GM12892 (cell line): ENCODE data around the gene TGFBR2.

Source experiments
- DNase-seq: peaks from one replicate; pipeline ENCODE4 v3.0.0; 2011; ENCODE audit not compliant: insufficient read length
- FAIRE-seq: peaks from 2 replicates; lab custom pipeline; 2011; peaks lifted over from hg19 to GRCh38; lab: Jason Lieb, UNC
- POLR2A ChIP-seq: IDR thresholded peaks from 2 replicates; pipeline ENCODE4 v1.6.1; 2011; ENCODE audit warnings: low read depth, low read length, control low read depth
- POLR2AphosphoS5 ChIP-seq: IDR thresholded peaks from 2 replicates; pipeline ENCODE4 v1.6.1; 2011; ENCODE audit warnings: low read depth, low read length, control low read depth
- TAF1 ChIP-seq: IDR thresholded peaks from 2 replicates; pipeline ENCODE4 v1.6.1; 2011; ENCODE audit warnings: low read depth, mild to moderate bottlenecking, control low read depth, low read length, borderline replicate concordance

TGFBR2 gene

DNA sequence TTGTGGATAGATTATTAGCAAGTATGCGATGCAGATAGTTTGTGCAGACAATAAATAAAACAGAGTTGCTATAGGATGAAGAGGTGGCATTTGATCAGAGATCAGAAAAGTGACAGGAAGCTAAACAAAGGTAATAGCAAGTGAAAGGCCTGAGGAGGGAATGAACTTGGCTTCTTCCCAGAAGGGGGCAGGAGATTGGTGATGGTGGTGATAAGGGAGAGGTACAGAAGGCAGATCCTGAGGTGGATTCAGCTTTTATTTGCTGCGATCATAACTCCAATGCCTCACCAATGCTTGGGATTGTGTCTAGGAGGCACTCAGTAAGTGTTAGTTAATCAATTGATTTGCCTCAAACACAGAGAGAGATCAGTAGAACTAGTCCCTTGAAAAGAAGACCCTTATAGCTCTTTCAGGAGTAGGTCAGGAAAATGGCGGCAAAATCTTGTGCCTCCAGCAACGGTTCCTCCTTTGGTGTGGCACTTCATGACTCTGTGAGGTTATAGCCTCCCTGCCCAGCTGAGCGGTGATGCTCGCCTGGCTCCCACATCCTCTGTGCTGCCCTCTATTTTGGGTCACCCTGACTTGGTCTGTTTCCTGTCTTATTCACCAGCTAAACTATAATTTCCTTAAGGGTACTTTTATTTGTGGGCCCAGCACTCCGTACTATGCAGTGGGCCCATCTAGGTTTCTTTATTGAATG lies 37.5 kb downstream of the TGFBR2 start:
- no peak for FAIRE-seq

GRCh38 chr3:30644615-30645014 lies 38.2 kb downstream of the TGFBR2 start:
- TF ChIP-seq TAF1 (no peak), POLR2AphosphoS5 (no peak), POLR2A (no peak)
- DNase-seq (no peak), FAIRE-seq (peak; percentile 71)

More for the DNA sequence above, 37.5 kb downstream of the TGFBR2 start:
- DNase-seq = no peak
- no peak for TF ChIP-seq POLR2A
- no peak for TF ChIP-seq POLR2AphosphoS5
- no peak for TF ChIP-seq TAF1

DNA sequence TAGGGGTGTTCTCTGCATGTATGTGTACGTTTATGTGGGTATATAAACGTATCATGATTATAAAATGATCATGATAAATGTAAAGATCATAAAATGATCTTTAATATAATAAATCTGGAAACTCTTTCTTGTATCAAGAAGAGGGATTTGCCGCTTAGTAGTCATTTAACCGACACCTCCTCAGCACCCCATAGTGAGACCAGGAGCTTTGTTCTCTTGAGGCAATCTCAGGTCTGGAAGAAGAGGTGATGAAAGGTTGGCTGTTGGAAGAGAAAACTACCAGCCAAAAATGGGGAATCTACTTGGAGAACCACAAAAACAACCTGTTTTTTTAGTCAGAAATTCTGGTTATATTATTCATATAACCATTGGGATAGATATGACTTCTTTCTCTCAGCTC lies 38.7 kb downstream of the TGFBR2 start:
- TF ChIP-seq TAF1 (no peak), POLR2A (no peak)
- FAIRE-seq = no peak

DNA sequence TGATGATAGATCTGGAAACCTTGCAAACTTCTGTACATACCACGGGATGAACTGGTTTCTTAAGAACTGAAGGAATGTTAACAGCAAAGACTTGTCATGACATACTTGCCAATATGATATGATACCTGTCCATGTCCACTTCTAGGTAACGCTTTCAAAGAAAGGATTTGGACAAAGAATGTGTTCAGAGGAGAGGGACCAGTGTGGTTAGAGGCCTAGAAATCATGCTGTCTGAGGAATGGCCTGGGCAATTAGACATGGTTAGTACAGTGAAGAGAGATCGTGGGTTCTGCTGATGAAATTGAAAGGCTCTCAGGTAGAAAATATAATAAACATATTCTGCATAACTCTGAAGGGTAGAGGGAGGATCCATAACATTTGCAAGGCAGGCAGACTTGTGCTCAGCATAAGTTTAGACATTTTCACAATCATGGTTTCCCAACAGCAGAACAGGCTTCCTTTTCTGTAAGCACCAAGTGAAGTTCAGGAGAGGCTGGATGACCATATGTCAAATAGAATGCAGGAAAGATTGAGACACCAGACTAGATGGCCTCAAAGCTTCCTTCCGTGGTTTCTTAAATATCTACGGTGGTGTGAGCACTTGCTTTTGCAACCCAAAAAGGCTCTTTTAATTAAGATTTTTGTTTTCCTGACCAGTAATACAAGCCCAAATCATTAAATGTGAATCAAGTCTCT lies 39.9 kb downstream of the TGFBR2 start:
- TF ChIP-seq TAF1 = no peak
- TF ChIP-seq POLR2A = no peak
- TF ChIP-seq POLR2AphosphoS5 = no peak
- DNase-seq = no peak
- no peak for FAIRE-seq

More for the DNA sequence above, 38.7 kb downstream of the TGFBR2 start:
- DNase-seq = no peak

DNA sequence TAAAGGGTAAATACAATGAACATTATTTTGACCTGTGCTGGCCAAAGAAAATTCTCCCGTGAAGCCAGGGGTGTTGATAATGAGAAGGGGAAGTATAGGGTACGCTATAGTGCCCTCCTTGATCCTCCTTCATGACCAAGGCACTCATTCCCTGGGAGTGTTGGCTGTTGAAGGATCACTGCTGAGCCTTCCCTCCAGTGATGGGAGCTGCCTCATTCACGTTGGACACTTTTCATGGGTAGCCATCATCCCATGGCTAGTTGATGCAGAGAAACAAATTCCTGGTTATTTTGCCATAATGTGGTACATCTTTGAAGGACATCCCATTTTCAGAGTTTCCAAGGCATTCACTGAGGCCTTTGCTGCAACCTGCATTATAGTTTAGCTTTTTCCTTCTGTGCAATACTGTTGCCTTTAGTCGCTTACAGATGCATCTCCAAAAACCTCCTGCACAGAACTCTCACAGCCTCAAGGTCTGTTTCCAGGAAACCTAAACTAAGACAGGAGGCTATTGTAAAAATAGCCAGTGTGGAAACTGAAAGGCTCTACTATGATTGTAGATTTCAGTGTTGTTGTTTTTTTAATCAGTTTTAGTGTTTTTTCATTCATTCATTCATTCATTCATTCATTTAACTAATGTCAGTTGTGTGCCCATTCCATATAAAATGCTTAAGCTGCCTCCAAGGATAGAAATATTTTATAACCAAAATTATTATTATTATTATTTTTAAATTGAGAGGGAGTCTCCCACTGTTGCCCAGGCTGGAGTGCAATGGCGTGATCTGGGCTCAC lies 40.8 kb downstream of the TGFBR2 start:
- FAIRE-seq = no peak

GRCh38 chr3:30648670-30649357 lies 42.4 kb downstream of the TGFBR2 start:
- DNase-seq (no peak), FAIRE-seq (no peak)
- no peak for TF ChIP-seq POLR2AphosphoS5
- no peak for TF ChIP-seq POLR2A
- no peak for TF ChIP-seq TAF1

More for the DNA sequence above, 40.8 kb downstream of the TGFBR2 start:
- no peak for DNase-seq
- TF ChIP-seq POLR2A (no peak), TAF1 (no peak), POLR2AphosphoS5 (no peak)

DNA sequence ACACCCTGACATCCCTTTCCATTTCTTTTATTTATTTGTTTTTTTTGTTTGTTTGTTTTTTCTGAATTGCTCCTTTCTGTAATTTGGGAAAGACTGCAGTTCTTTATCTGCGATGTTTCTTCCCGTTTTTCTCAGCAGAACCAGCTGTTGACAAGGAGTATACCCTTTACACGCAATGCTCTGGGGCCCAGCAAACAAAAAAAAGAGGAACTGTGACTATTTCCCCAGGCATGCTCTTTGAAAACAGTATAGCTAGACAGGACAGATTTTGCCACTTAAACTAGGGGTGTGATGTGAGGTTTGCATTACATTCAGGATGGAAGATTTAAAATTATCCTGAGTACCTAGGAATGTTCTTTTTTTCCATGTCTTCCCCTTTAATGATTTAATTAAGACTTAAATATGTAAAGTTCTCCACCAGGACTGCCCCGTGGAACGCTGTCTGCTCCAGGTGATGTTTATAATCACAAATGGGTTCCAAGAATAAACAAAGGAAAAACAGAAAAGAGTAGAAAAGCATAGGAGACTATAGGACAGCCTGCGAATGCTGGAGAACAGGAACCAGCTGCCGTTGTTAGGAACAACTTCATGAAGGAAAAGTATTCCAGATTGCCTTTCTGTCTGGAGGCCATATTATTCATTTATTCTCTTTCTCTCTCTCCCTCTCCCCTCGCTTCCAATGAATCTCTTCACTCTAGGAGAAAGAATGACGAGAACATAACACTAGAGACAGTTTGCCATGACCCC lies 43.3 kb downstream of the TGFBR2 start:
- no peak for TF ChIP-seq POLR2AphosphoS5
- TF ChIP-seq POLR2A = no peak
- TF ChIP-seq TAF1 = no peak
- DNase-seq = no peak
- peak; percentile 38 for FAIRE-seq

GRCh38 chr3:30650348-30650995 lies 44.1 kb downstream of the TGFBR2 start:
- FAIRE-seq = no peak

DNA sequence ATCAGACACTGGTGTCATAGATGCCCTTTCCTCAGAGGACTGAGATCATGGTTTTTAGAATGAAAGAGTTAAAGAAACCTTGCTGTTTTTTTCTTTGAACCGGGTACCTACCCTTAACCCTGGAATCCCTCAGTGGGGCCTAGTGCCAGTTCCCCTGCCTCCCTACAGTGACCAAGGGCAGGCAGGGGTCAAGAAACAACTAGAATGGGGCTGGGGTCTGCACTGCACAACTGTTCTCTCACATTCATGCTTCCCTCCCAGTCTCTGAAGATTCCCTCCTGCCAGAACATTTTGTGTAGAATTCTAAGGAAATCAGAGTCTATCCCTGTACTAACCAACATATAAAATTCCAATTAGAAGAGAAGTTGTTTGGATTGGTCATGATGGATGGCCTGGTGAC lies 47.9 kb downstream of the TGFBR2 start:
- no peak for FAIRE-seq

More at GRCh38 chr3:30650348-30650995, 44.1 kb downstream of the TGFBR2 start:
- no peak for TF ChIP-seq TAF1
- TF ChIP-seq POLR2AphosphoS5 = no peak
- no peak for TF ChIP-seq POLR2A
- DNase-seq = no peak

More for the DNA sequence above, 47.9 kb downstream of the TGFBR2 start:
- TF ChIP-seq POLR2AphosphoS5 = no peak
- no peak for TF ChIP-seq POLR2A
- no peak for TF ChIP-seq TAF1
- no peak for DNase-seq
